ENCODE data around the gene STK32A. TPM values are rescaled to one million over a fixed set of nuclear protein-coding genes. Genes with fewer than 3 reads are reported as not detected.
A peak's percentile ranks its signal among the peaks of the same experiment; 100 is the strongest.

STK32A gene
- total RNA-seq, 1 experiment from 2014 or later, result 1.3 TPM

- Histone ChIP-seq H2BK120ac (ENCODE audit: low read depth, low read length, poor library complexity, severe bottlenecking) (no peak overlapping the region), H2BK20ac (ENCODE audit: low read depth, low read length, poor library complexity, severe bottlenecking) (no peak overlapping the region), H3K18ac (ENCODE audit: insufficient read length, low read depth, low read length) (no peak overlapping the region), H2BK5ac (ENCODE audit: insufficient read length, low read length) (no peak overlapping the region), H3T11ph (ENCODE audit: low read length) (no peak overlapping the region), H4K8ac (replicated peaks; ENCODE audit: insufficient read length, low read depth, low read length) (no peak overlapping the region), H2BK12ac (ENCODE audit: insufficient read length, low read depth, low read length) (no peak overlapping the region), H3K4me1 (ENCODE audit: insufficient read depth, low read length) (peaks cover 10% of the 10 kb centered on the region; the same call in 1 of the 2 replicates), H4K91ac (ENCODE audit: insufficient read length, low read depth, low read length) (no peak overlapping the region), H3K14ac (ENCODE audit: insufficient read depth, low read length) (no peak overlapping the region), H2AK5ac (ENCODE audit: insufficient read length, low read length) (no peak overlapping the region), H3K4me2 (ENCODE audit: insufficient read depth, insufficient read length, low read length) (peak overlapping the region; percentile 8), H3K9me3 (ENCODE audit: control insufficient read depth, low read depth, low read length) (no peaks in the 10 kb centered on the region), H2BK15ac (ENCODE audit: low read depth, low read length) (no peak overlapping the region), H3K9ac (ENCODE audit: extremely low read depth, insufficient read length, low read length) (no peak overlapping the region), H3K23me2 (ENCODE audit: insufficient read length, low read depth, low read length, poor library complexity, severe bottlenecking) (no peaks in the 10 kb centered on the region), H4K5ac (ENCODE audit: insufficient read length, low read depth, low read length) (no peak overlapping the region), H3K56ac (ENCODE audit: insufficient read length, low read depth, low read length) (no peak overlapping the region), H3K23ac (ENCODE audit: insufficient read length, low read depth, low read length) (no peak overlapping the region), H3K79me1 (ENCODE audit: insufficient read depth, low read depth, low read length, poor library complexity, severe bottlenecking) (no peaks in the 10 kb centered on the region), H3K4ac (ENCODE audit: low read depth, low read length) (no peak overlapping the region), H3K27ac (ENCODE audit: insufficient read length, low read depth, low read length) (peak overlapping the region; percentile 58), H3K79me2 (ENCODE audit: insufficient read depth, low read length) (no peaks in the 10 kb centered on the region), H3K27me3 (ENCODE audit: insufficient read depth, low read length) (no peaks in the 10 kb centered on the region), H2AFZ (ENCODE audit: low read length) (no peak overlapping the region), H4K20me1 (ENCODE audit: control insufficient read depth, insufficient read depth, insufficient read length) (no peaks in the 10 kb centered on the region)
- peaks cover 2% of the 10 kb centered on the region; the same call in 1 of the 2 replicates for H3K27me3 Mint-ChIP-seq (ENCODE audit: low read depth)
- no CpG with 5 or more reads among the region's 2 CpGs for WGBS (ENCODE audit: extremely low coverage, insufficient read length, low lambda C conversion rate)
- H3K4me1 Mint-ChIP-seq, result peaks cover 43 to 45% of the 10 kb centered on the region in 2 experiments
- no peak for DNase-seq
- H3K9me3 Mint-ChIP-seq, result peaks cover 37 to 40% of the 10 kb centered on the region in 2 experiments
- H3K4me3 Mint-ChIP-seq, result no peak overlapping the region
- peak overlapping the region in 1 of 3 experiments; percentile 89; a peak in 2 of 7 replicates for H3K27ac Mint-ChIP-seq
- peaks cover 17 to 54% (median 30%) of the 10 kb centered on the region in 3 experiments for H3K36me3 Mint-ChIP-seq (ENCODE audit: insufficient read depth in 1 of 3, low read depth in 3 of 3)
- TF ChIP-seq CTCF (conservative IDR thresholded peaks at IDR 0.05), result no peak
These were observed 52.3 kb downstream of the STK32A start for GRCh38 chr5:147287110-147287509.

All from H9 (cell line).